B cell (primary cell): Measurements from ENCODE around the gene SLC9A9. TPM values are rescaled to one million over a fixed set of nuclear protein-coding genes. Genes with fewer than 3 reads are reported as not detected.
A peak's percentile ranks its signal among the peaks of the same experiment; 100 is the strongest.

ENCODE experiments used
- ATAC-seq: fragments of 200-7000 bp; cut with Tn5 transposase; one replicate; pipeline ENCODE4 v1.10.0; 2021; ENCODE audit warnings: low read depth, mild to moderate bottlenecking, moderate number of reproducible peaks, moderate library complexity
- CTCF ChIA-PET: fragments of 350-600 bp; sonication (Branson Sonifier 250); formaldehyde crosslinking; loops from one replicate; lab custom pipeline; 2021; ENCODE audit warnings: antibody characterized with exemption, inconsistent platforms; lab: Charles Lee
- POLR2A ChIA-PET: fragments of 350-600 bp; sonication (Branson Sonifier 250); formaldehyde crosslinking; loops from one replicate; lab custom pipeline; 2021; ENCODE audit warnings: antibody characterized with exemption; lab: Charles Lee
- DNase-seq: peaks from one replicate; pipeline ENCODE4 v3.0.0; 2013
- H2AFZ ChIP-seq: 2 replicates; pipeline ENCODE4 v1.6.1; 2012; ENCODE audit warnings: mild to moderate bottlenecking, low read depth, low read length; ENCODE audit not compliant: insufficient read depth, poor library complexity, severe bottlenecking
- H3K27ac ChIP-seq, 2 donors: 1 replicate in 1 of 2; 2 replicates in 1 of 2; pipeline ENCODE4 v1.5.1; 2012 to 2013; ENCODE audit warnings: low read length in 2 of 2, mild to moderate bottlenecking in 2 of 2, moderate library complexity in 1 of 2
- H3K27me3 ChIP-seq, 4 experiments: fragments of 200-600 bp in 1 of 4; sonication (generic) in 1 of 4; replicated peaks in 1 of 4; 1 replicate in 2 of 4; 2 replicates in 2 of 4; pipeline versions ENCODE4 v1.6.1 to v1.7.0; 2013 to 2016; ENCODE audit warnings: low read length in 3 of 4, mild to moderate bottlenecking in 2 of 4, mixed read lengths in 1 of 4, moderate library complexity in 1 of 4; ENCODE audit not compliant: insufficient read depth in 4 of 4, control insufficient read depth in 3 of 4; ENCODE audit errors: control extremely low read depth in 1 of 4
- H3K36me3 ChIP-seq, 2 experiments: replicated peaks in 1 of 2; 1 replicate in 1 of 2; 2 replicates in 1 of 2; pipeline versions ENCODE4 v1.6.1 to v1.7.1; 2013; ENCODE audit warnings: low read length in 1 of 2; ENCODE audit not compliant: insufficient read depth in 2 of 2, control insufficient read depth in 1 of 2; ENCODE audit errors: control extremely low read depth in 1 of 2, extremely low read depth in 1 of 2
- H3K4me1 ChIP-seq, 2 donors: fragments of 200-600 bp in 1 of 2; sonication (generic) in 1 of 2; 1 replicate in 1 of 2; 2 replicates in 1 of 2; pipeline versions ENCODE4 v1.5.1 to v1.6.1; 2013 to 2017; ENCODE audit warnings: low read length in 2 of 2; ENCODE audit not compliant: control insufficient read depth in 2 of 2, insufficient read depth in 2 of 2
- H3K4me2 ChIP-seq: replicated peaks from 2 replicates; pipeline ENCODE3; 2012; ENCODE audit warnings: mild to moderate bottlenecking, low read depth, low read length; ENCODE audit not compliant: poor library complexity, severe bottlenecking
- H3K4me3 ChIP-seq, 5 experiments: fragments of 200-600 bp in 1 of 5; sonication (generic) in 1 of 5; 1 replicate in 3 of 5; 2 replicates in 2 of 5; pipeline versions ENCODE4 v1.5.1 to v1.7.0; 2011 to 2016; ENCODE audit warnings: low read length in 4 of 5, mild to moderate bottlenecking in 4 of 5, low read depth in 2 of 5, control low read depth in 1 of 5, moderate library complexity in 1 of 5; ENCODE audit not compliant: insufficient read depth in 1 of 5; ENCODE audit errors: control extremely low read depth in 1 of 5, extremely low read depth in 1 of 5
- H3K79me2 ChIP-seq: fragments of 200-600 bp; sonication (generic); one replicate; pipeline ENCODE4 v1.6.0; 2016; ENCODE audit warnings: low read length; ENCODE audit not compliant: control insufficient read depth, insufficient read depth
- H3K9ac ChIP-seq: fragments of 200-600 bp; sonication (generic); 2 replicates; pipeline ENCODE4 v1.6.1; 2017; ENCODE audit warnings: mild to moderate bottlenecking, low read length, moderate library complexity
- H3K9me3 ChIP-seq, 3 donors: one replicate each; pipeline versions ENCODE4 v1.6.1 to v1.7.1; 2013; ENCODE audit warnings: low read length in 2 of 3; ENCODE audit not compliant: control insufficient read depth in 2 of 3, insufficient read depth in 1 of 3; ENCODE audit errors: control extremely low read depth in 1 of 3
- H4K20me1 ChIP-seq: 2 replicates; pipeline ENCODE4 v1.6.0; 2012; ENCODE audit warnings: mild to moderate bottlenecking, low read length; ENCODE audit not compliant: insufficient read depth, control insufficient read depth, poor library complexity, severe bottlenecking
- H3K27ac Mint-ChIP-seq: one replicate; pipeline ENCODE4 v1.8.0; 2021; ENCODE audit warnings: mixed read lengths
- H3K27me3 Mint-ChIP-seq: one replicate; pipeline ENCODE4 v1.8.0; 2021; ENCODE audit warnings: mixed read lengths
- H3K4me1 Mint-ChIP-seq: one replicate; pipeline ENCODE4 v1.8.0; 2021; ENCODE audit warnings: mixed read lengths
- H3K4me3 Mint-ChIP-seq: one replicate; pipeline ENCODE4 v1.8.0; 2021; ENCODE audit warnings: mixed read lengths
- H3K9me3 Mint-ChIP-seq: one replicate; pipeline ENCODE4 v1.8.0; 2022; ENCODE audit warnings: mixed read lengths; ENCODE audit not compliant: insufficient read depth
- EZH2 ChIP-seq: IDR thresholded peaks from 2 replicates; pipeline ENCODE4 v1.6.1; 2012; ENCODE audit warnings: borderline replicate concordance, low read depth, mild to moderate bottlenecking, moderate library complexity, low read length; ENCODE audit not compliant: insufficient read depth, poor library complexity, severe bottlenecking
- WGBS: methylation state at CpG from one replicate; pipeline ENCODE4 v1.1.5; 2013; ENCODE audit warnings: missing lambda C conversion rate; ENCODE audit not compliant: insufficient coverage; 5-methylcytosine and 5-hydroxymethylcytosine counted together
- intact Hi-C: fragments of 100-400 bp; cut with micrococcal nuclease; formaldehyde crosslinking; loops from one replicate; pipeline ENCODE4 v1.10.0; 2022
- polyA plus RNA-seq: library from polyadenylated mRNA; depleted of rRNA; stranded (reverse); fragments of >200 nt; gene quantifications from 2 replicates; pipeline ENCODE4 v1.2.3, GENCODE V29; 2012
- total RNA-seq, 2 donors: library from RNA; stranded (reverse); fragments of 120-200 nt in 1 of 2; gene quantifications; 1 replicate in 1 of 2; 2 replicates in 1 of 2; pipeline versions ENCODE4 v1.2.3 to v1.2.4, GENCODE V29; 2013 to 2022
- TF ChIP-seq, protein P1 (sequence below): fragments of 200-600 bp; IDR thresholded peaks from one replicate; pipeline ENCODE4 v1.8.0; 2022; ENCODE audit warnings: antibody characterized with exemption, mild to moderate bottlenecking

The SLC9A9 gene
- total and polyA plus RNA-seq, 2 donors (not counting 1 experiment from before 2014, with no cell fraction given) = 7.7 to 17.3 TPM

DNA sequence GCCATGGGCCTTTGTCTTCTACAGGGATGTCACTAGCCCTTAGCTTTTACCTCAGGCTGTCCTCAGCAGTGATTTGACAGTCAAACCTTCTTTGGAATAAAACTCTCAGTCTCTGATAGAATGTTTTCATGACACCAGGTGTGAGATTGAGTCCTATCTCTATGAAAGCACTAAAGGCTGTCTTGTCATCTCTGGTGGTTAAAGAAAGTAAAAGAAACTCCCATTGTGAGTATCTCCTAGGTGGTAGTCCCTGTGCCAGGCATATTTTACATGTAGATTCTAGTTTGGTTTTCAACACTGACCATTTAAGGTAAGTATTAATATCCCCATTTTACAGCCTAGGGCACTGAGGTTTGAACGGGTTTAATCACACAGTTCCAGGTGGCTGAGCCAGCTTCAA is 368.5 kb downstream of the SLC9A9 start:
- Mint-ChIP-seq H3K4me1 (peaks cover 44% of the 10 kb centered on the region), H3K27me3 (no peaks in the 10 kb centered on the region), H3K27ac (no peak overlapping the region), H3K9me3 (no peaks in the 10 kb centered on the region), H3K4me3 (no peak overlapping the region)
- CTCF ChIA-PET = no interaction called here
- Histone ChIP-seq H3K9ac (no peak overlapping the region), H3K79me2 (no peaks in the 10 kb centered on the region), H2AFZ (no peak overlapping the region), H3K9me3 (no peaks in the 10 kb centered on the region), H3K27me3 (no peaks in the 10 kb centered on the region), H3K36me3 (no peaks in the 10 kb centered on the region), H3K4me2 (no peak overlapping the region), H3K27ac (no peak overlapping the region), H3K4me3 (no peak overlapping the region), H3K4me1 (peaks cover 23 to 33% of the 10 kb centered on the region in 2 donors), H4K20me1 (no peaks in the 10 kb centered on the region)
- ATAC-seq = no peak
- DNase-seq = no peak
- WGBS = no CpG with 5 or more reads among the region's 1 CpG
- POLR2A ChIA-PET = no interaction called here
- intact Hi-C loops = no loop called here
- TF ChIP-seq, protein P1, sequence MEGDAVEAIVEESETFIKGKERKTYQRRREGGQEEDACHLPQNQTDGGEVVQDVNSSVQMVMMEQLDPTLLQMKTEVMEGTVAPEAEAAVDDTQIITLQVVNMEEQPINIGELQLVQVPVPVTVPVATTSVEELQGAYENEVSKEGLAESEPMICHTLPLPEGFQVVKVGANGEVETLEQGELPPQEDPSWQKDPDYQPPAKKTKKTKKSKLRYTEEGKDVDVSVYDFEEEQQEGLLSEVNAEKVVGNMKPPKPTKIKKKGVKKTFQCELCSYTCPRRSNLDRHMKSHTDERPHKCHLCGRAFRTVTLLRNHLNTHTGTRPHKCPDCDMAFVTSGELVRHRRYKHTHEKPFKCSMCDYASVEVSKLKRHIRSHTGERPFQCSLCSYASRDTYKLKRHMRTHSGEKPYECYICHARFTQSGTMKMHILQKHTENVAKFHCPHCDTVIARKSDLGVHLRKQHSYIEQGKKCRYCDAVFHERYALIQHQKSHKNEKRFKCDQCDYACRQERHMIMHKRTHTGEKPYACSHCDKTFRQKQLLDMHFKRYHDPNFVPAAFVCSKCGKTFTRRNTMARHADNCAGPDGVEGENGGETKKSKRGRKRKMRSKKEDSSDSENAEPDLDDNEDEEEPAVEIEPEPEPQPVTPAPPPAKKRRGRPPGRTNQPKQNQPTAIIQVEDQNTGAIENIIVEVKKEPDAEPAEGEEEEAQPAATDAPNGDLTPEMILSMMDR = no peak
- no peak for TF ChIP-seq EZH2

DNA sequence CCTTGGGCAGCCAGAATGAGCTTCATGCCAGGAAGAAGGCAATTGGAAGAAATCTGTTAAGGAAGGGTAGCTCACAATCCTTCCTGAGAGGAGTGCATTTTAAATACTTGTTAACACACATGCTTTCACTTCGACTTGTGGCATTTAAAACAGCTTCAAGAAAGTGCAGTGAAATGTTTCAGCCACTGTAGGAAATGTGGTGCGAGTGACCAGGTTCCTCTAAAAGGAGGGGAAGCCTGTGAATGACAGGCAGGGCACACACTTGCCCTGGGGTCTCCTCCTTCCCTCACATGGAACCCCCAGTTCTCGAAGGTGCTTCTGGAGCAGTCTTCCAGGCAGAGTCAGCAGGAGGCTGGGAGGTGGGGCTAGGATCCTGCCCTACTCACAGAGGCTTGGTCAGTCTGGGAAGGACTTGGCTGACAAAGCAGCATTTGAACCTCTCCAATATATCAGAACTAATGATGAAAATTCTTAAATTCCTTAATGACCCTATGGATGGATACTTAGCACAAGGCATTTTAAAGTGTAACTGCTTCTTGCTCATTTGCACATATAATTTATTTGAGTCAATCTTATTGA is 370.1 kb downstream of the SLC9A9 start:
- Histone ChIP-seq H4K20me1 (no peaks in the 10 kb centered on the region), H3K79me2 (no peaks in the 10 kb centered on the region), H3K4me1 (peaks cover 23 to 29% of the 10 kb centered on the region in 2 donors), H2AFZ (peak overlapping the region; percentile 53), H3K9ac (peak overlapping the region; percentile 22), H3K36me3 (no peaks in the 10 kb centered on the region), H3K4me2 (peak overlapping the region; percentile 36), H3K9me3 (no peaks in the 10 kb centered on the region), H3K27ac (peak overlapping the region; percentile 2 to 28), H3K4me3 (no peak overlapping the region), H3K27me3 (no peaks in the 10 kb centered on the region)
- ChIA-PET POLR2A (no interaction called here), CTCF (interaction anchor here (0.8 to 1.2 kb wide), 3 partner anchors 51 to 197 kb away, joined by 3 to 4 read pairs (median 3); no protein-coding TSS in a partner anchor)
- peak overlapping the region; percentile 77 for H3K27ac Mint-ChIP-seq
- H3K27me3 Mint-ChIP-seq = no peaks in the 10 kb centered on the region
- TF ChIP-seq, protein P1 = no peak
- no peak for TF ChIP-seq EZH2
- DNase-seq = peak; percentile 38
- peaks cover 38% of the 10 kb centered on the region for H3K4me1 Mint-ChIP-seq
- peak overlapping the region; percentile 21 for H3K4me3 Mint-ChIP-seq
- H3K9me3 Mint-ChIP-seq = no peaks in the 10 kb centered on the region
- no CpG with 5 or more reads among the region's 3 CpGs for WGBS
- intact Hi-C loops = no loop called here
- ATAC-seq = peak; percentile 49
